HEK293 (cell line): ENCODE measurements around the gene SMIM10L1.

Experiments used
- CTCF ChIA-PET: fragments of 350-600 bp; formaldehyde crosslinking; extraction: SDS; loops from one replicate; lab custom pipeline; 2021; ENCODE audit warnings: antibody characterized with exemption; lab: Yijun Ruan, JAX
- POLR2A ChIA-PET: fragments of 300-600 bp; formaldehyde crosslinking; extraction: SDS; loops from one replicate; lab custom pipeline; 2020; ENCODE audit warnings: antibody characterized with exemption, inconsistent platforms; lab: Yijun Ruan, JAX
- H3K27ac ChIP-seq: fragments of 200-500 bp; sonication (Bioruptor generic); 2 replicates; pipeline ENCODE4 v1.5.1; 2014; ENCODE audit warnings: low read depth, low read length, control low read depth, inconsistent platforms; ENCODE audit errors: extremely low read depth
- H3K36me3 ChIP-seq, 2 experiments: fragments of 200-500 bp in 1 of 2; sonication (Bioruptor generic) in 1 of 2; 1 replicate in 1 of 2; 2 replicates in 1 of 2; pipeline ENCODE4 v1.5.1; 2014 to 2017; ENCODE audit warnings: inconsistent platforms in 2 of 2, low read length in 2 of 2; ENCODE audit not compliant: control insufficient read depth in 2 of 2, insufficient read depth in 1 of 2
- H3K4me1 ChIP-seq: fragments of 200-500 bp; sonication (Bioruptor generic); 2 replicates; pipeline ENCODE4 v1.5.1; 2014; ENCODE audit warnings: mild to moderate bottlenecking, low read length, inconsistent platforms; ENCODE audit not compliant: control insufficient read depth, insufficient read depth
- H3K4me3 ChIP-seq: 2 replicates; pipeline ENCODE4 v1.5.1; 2011; ENCODE audit warnings: low read depth, mild to moderate bottlenecking, control low read depth, low read length, moderate library complexity
- H3K9me3 ChIP-seq: fragments of 200-500 bp; sonication (Bioruptor generic); 2 replicates; pipeline ENCODE4 v1.5.1; 2014; ENCODE audit warnings: low read depth, low read length, inconsistent platforms; ENCODE audit not compliant: control insufficient read depth, insufficient read depth
- IKZF3 ChIP-seq: fragments of 450-650 bp; IDR thresholded peaks from 2 replicates; pipeline ENCODE4 v1.5.0; 2018; ENCODE audit warnings: missing biosample characterization, mild to moderate bottlenecking, missing genetic modification characterization, moderate library complexity
- SALL2 ChIP-seq: fragments of 450-650 bp; formaldehyde crosslinking; IDR thresholded peaks from 2 replicates; pipeline ENCODE4 v1.5.0; 2017; ENCODE audit warnings: missing biosample characterization, mild to moderate bottlenecking, missing genetic modification characterization, borderline replicate concordance
- ZFP41 ChIP-seq: fragments of 450-650 bp; formaldehyde crosslinking; IDR thresholded peaks from 2 replicates; pipeline ENCODE4 v1.5.1; 2016; ENCODE audit warnings: missing biosample characterization, missing genetic modification characterization, borderline replicate concordance
- ZNF132 ChIP-seq: fragments of 450-650 bp; formaldehyde crosslinking; IDR thresholded peaks from 2 replicates; pipeline ENCODE4 v1.5.1; 2017; ENCODE audit warnings: missing biosample characterization, missing genetic modification characterization, borderline replicate concordance
- ZNF155 ChIP-seq: fragments of 450-650 bp; formaldehyde crosslinking; IDR thresholded peaks from 2 replicates; pipeline ENCODE4 v1.5.1; 2016; ENCODE audit warnings: missing biosample characterization, missing genetic modification characterization
- ZNF266 ChIP-seq: fragments of 450-650 bp; formaldehyde crosslinking; IDR thresholded peaks from 2 replicates; pipeline ENCODE4 v1.5.1; 2016; ENCODE audit warnings: missing biosample characterization, missing genetic modification characterization, low read depth
- ZNF544 ChIP-seq: fragments of 450-650 bp; formaldehyde crosslinking; IDR thresholded peaks from 2 replicates; pipeline ENCODE4 v1.5.0; 2017; ENCODE audit warnings: missing biosample characterization, missing genetic modification characterization
- ZNF548 ChIP-seq: fragments of 450-650 bp; formaldehyde crosslinking; IDR thresholded peaks from 2 replicates; pipeline ENCODE4 v1.5.1; 2016; ENCODE audit warnings: missing biosample characterization, missing genetic modification characterization
- ZSCAN23 ChIP-seq: fragments of 450-650 bp; formaldehyde crosslinking; IDR thresholded peaks from 2 replicates; pipeline ENCODE4 v1.5.1; 2016; ENCODE audit warnings: missing biosample characterization, missing genetic modification characterization
- TF ChIP-seq, protein P1 (sequence below): fragments of 450-650 bp; formaldehyde crosslinking; IDR thresholded peaks from 2 replicates; pipeline ENCODE4 v1.5.1; 2017; ENCODE audit warnings: missing biosample characterization, missing genetic modification characterization
- TF ChIP-seq, protein P2 (sequence below): fragments of 450-650 bp; formaldehyde crosslinking; IDR thresholded peaks from 2 replicates; pipeline ENCODE4 v1.5.1; 2016; ENCODE audit warnings: missing biosample characterization, missing genetic modification characterization

SMIM10L1 gene

DNA sequence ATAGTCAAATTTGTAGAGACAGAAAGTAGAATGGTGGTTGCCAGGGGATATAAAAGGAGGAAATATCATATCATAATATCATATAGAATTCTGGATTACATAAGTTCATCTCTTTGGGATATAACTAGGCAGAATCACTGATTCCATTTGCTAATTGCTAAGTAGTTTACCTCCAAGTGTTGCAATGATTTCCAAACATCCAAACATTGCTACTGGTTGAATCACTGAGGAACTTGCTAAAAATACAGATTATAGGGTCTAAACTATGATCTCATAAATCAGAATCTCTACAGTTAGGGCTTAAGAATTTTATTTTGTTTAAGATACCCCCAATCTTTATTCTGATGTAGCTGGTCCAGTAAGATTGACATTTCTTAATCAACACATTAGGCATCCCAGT lies 31.8 kb downstream of the SMIM10L1 start (continued):
- no peak for TF ChIP-seq ZNF132 (tag by site-specific recombination)

DNA sequence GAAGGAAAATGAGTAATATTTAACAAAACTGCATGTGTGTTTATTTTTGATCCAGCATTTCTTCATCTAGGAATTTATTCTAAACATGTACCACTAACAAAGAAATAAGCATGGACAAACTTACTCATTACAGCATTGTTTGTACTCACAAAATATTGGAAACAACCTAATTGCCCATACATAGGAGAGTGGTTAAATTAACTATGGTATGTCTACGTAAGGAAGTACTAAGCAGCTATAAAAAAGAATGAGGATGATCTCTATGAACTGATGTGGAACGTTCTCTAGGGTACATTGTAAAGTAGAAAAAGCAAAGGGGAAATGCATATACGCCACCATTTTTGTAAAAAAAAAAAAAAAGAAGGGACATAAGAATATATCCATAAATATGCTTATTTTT lies 33.2 kb downstream of the SMIM10L1 start:
- Histone ChIP-seq H3K9me3 (no peaks in the 10 kb centered on the region), H3K4me1 (no peaks in the 10 kb centered on the region), H3K36me3 (no peaks in the 10 kb centered on the region), H3K27ac (no peak overlapping the region), H3K4me3 (no peak overlapping the region)
- CTCF ChIA-PET: interaction anchor here (0.6 kb wide), 2 partner anchors 24 to 150 kb away, joined by 4 to 6 read pairs; no protein-coding TSS in a partner anchor
- no peak for TF ChIP-seq ZNF155 (tag by site-specific recombination)
- TF ChIP-seq SALL2 (tag by site-specific recombination): no peak
- no peak for TF ChIP-seq ZNF266
- POLR2A ChIA-PET: interaction anchor here (0.6 kb wide), 1 partner anchor 33 kb away, joined by 5 read pairs; no protein-coding TSS in a partner anchor

GRCh38 chr12:11209113-11209512 lies 38.1 kb downstream of the SMIM10L1 start:
- CTCF ChIA-PET: interaction anchor here (0.7 to 1.3 kb wide), 4 partner anchors 9 to 1421 kb away, joined by 3 to 4 read pairs (median 4); no protein-coding TSS in a partner anchor
- Histone ChIP-seq H3K4me3 (no peak overlapping the region), H3K9me3 (no peaks in the 10 kb centered on the region), H3K27ac (no peak overlapping the region), H3K36me3 (no peaks in the 10 kb centered on the region), H3K4me1 (no peaks in the 10 kb centered on the region)
- TF ChIP-seq, protein P1, sequence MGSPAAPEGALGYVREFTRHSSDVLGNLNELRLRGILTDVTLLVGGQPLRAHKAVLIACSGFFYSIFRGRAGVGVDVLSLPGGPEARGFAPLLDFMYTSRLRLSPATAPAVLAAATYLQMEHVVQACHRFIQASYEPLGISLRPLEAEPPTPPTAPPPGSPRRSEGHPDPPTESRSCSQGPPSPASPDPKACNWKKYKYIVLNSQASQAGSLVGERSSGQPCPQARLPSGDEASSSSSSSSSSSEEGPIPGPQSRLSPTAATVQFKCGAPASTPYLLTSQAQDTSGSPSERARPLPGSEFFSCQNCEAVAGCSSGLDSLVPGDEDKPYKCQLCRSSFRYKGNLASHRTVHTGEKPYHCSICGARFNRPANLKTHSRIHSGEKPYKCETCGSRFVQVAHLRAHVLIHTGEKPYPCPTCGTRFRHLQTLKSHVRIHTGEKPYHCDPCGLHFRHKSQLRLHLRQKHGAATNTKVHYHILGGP (tag by site-specific recombination): no peak
- TF ChIP-seq IKZF3 (tag by site-specific recombination) (no peak), ZNF544 (no peak), ZFP41 (tag by site-specific recombination) (no peak), ZNF548 (no peak), ZSCAN23 (tag by site-specific recombination) (no peak)
- TF ChIP-seq, protein P2, sequence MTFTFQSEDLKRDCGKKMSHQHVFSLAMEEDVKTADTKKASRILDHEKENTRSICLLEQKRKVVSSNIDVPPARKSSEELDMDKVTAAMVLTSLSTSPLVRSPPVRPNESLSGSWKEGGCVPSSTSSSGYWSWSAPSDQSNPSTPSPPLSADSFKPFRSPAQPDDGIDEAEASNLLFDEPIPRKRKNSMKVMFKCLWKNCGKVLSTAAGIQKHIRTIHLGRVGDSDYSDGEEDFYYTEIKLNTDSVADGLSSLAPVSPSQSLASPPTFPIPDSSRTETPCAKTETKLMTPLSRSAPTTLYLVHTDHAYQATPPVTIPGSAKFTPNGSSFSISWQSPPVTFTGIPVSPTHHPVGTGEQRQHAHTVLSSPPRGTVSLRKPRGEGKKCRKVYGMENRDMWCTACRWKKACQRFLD: no peak
- POLR2A ChIA-PET: no interaction called here
